ENCODE results near the gene STAT5B.

- TF ChIP-seq FOXM1 (IDR thresholded peaks at IDR 0.05; ENCODE audit: borderline replicate concordance, low read depth) (no peak), EP300 (IDR thresholded peaks at IDR 0.05; ENCODE audit: borderline replicate concordance) (no peak), CEBPB (IDR thresholded peaks at IDR 0.05) (no peak), CREB1 (IDR thresholded peaks at IDR 0.05; ENCODE audit: low read depth) (no peak)
- TF ChIP-seq, protein P1, sequence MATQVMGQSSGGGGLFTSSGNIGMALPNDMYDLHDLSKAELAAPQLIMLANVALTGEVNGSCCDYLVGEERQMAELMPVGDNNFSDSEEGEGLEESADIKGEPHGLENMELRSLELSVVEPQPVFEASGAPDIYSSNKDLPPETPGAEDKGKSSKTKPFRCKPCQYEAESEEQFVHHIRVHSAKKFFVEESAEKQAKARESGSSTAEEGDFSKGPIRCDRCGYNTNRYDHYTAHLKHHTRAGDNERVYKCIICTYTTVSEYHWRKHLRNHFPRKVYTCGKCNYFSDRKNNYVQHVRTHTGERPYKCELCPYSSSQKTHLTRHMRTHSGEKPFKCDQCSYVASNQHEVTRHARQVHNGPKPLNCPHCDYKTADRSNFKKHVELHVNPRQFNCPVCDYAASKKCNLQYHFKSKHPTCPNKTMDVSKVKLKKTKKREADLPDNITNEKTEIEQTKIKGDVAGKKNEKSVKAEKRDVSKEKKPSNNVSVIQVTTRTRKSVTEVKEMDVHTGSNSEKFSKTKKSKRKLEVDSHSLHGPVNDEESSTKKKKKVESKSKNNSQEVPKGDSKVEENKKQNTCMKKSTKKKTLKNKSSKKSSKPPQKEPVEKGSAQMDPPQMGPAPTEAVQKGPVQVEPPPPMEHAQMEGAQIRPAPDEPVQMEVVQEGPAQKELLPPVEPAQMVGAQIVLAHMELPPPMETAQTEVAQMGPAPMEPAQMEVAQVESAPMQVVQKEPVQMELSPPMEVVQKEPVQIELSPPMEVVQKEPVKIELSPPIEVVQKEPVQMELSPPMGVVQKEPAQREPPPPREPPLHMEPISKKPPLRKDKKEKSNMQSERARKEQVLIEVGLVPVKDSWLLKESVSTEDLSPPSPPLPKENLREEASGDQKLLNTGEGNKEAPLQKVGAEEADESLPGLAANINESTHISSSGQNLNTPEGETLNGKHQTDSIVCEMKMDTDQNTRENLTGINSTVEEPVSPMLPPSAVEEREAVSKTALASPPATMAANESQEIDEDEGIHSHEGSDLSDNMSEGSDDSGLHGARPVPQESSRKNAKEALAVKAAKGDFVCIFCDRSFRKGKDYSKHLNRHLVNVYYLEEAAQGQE (IDR thresholded peaks at IDR 0.05; ENCODE audit: low read depth), result no peak
- TF ChIP-seq, protein P2, sequence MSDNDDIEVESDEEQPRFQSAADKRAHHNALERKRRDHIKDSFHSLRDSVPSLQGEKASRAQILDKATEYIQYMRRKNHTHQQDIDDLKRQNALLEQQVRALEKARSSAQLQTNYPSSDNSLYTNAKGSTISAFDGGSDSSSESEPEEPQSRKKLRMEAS (IDR thresholded peaks at IDR 0.05), result no peak
Measured at GRCh38 chr17:42284566-42284965, 8.4 kb upstream of the STAT5B start.

Measured in Ishikawa (cell line).